IPS-18a (cell line): Measurements from ENCODE around the gene ACKR3.

Source experiments
- H3K27ac ChIP-seq: one replicate; pipeline ENCODE4 v1.5.1; 2013; ENCODE audit warnings: low read length
- H3K27me3 ChIP-seq: one replicate; pipeline ENCODE4 v1.6.1; 2013; ENCODE audit warnings: mild to moderate bottlenecking, low read length; ENCODE audit not compliant: control insufficient read depth, insufficient read depth
- H3K36me3 ChIP-seq: one replicate; pipeline ENCODE4 v1.6.1; 2013; ENCODE audit warnings: low read depth, low read length; ENCODE audit not compliant: control insufficient read depth
- H3K4me1 ChIP-seq: one replicate; pipeline ENCODE4 v1.6.1; 2013; ENCODE audit warnings: low read depth, low read length; ENCODE audit not compliant: control insufficient read depth
- H3K4me3 ChIP-seq: one replicate; pipeline ENCODE4 v1.5.1; 2013; ENCODE audit warnings: low read length
- H3K9ac ChIP-seq: one replicate; pipeline ENCODE4 v1.6.1; 2013; ENCODE audit warnings: mild to moderate bottlenecking, low read length, moderate library complexity
- H3K9me3 ChIP-seq: one replicate; pipeline ENCODE4 v1.6.1; 2013; ENCODE audit warnings: low read depth, low read length; ENCODE audit not compliant: control insufficient read depth

The ACKR3 gene

DNA sequence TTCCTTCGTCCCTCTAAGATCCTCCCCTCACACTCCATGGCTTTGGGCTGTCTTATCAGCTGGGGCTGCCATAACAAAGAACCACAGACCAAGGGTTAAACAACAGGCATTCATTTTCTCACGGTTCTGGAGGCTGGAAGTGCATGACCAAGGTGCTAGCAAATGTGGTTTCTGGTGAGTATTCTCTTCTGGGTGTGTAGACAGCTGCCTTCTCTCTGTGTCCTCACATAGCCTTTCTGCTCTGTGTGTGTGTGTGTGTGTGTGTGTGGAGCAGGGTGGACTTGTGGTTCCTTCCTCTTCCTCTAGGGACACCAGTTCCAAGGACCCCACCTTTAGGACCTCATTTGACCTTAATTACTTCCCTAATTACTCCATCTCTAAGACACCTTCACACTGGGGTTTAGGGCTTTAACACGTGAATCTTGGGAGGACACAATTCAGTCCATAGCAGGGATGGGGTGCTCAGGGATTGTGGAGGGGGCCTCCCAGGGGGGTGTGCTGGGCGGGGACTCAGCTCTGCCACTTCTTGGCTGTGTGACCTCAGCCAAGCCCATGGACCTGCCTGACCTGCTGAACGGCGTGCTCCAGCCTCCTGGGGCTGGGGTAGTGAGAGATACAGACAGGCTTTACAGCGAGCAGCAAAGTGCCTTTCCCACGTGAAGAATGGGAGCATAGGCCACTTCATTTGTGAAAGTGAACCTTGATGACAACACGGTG, 38.0 kb downstream of the ACKR3 start:
- no peaks in the 10 kb centered on the region for H3K9me3 ChIP-seq
- no peaks in the 10 kb centered on the region for H3K36me3 ChIP-seq
- H3K27me3 ChIP-seq, result no peaks in the 10 kb centered on the region
- no peak overlapping the region for H3K9ac ChIP-seq
- no peak overlapping the region for H3K27ac ChIP-seq
- no peak overlapping the region for H3K4me3 ChIP-seq
- H3K4me1 ChIP-seq, result no peaks in the 10 kb centered on the region

DNA sequence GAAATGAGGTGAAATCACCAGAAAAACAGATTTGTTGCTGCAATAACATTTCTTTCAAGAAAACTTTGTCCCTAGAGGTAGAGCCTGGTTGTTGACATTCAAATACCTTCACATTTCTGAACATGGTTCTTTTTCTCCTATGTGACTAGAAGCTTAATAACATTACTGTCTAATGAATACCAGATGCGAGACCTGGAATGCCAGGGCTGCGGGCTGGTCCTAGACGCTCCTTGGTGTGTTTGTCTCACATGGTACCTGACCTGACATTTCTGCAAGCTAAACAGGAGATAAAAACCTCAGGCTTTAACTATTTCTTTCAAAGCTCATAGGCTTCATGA, 38.5 kb downstream of the ACKR3 start:
- Histone ChIP-seq H3K27ac (no peak overlapping the region), H3K9me3 (no peaks in the 10 kb centered on the region), H3K4me1 (no peaks in the 10 kb centered on the region), H3K36me3 (no peaks in the 10 kb centered on the region), H3K9ac (no peak overlapping the region), H3K27me3 (no peaks in the 10 kb centered on the region), H3K4me3 (no peak overlapping the region)

DNA sequence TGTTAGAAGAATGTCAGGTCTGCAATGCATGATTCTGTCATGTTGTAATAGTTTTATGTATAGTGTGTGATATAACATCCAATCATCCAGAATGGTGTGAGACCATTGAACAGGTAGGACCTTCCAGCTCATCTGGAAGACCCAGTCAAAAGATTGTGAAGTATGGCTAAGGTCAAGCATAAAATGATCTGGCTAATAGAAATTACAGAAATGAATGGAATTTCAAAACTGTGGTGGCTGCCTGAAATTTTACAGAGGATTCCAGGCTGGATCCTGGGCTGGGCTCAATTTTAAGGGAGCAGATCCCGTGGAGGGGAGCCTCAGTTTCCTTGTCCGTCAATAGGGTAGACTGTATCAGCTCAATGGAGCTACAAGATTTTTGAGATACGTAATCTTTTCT, 39.1 kb downstream of the ACKR3 start:
- no peaks in the 10 kb centered on the region for H3K4me1 ChIP-seq
- H3K27ac ChIP-seq, result no peak overlapping the region
- no peaks in the 10 kb centered on the region for H3K36me3 ChIP-seq
- no peak overlapping the region for H3K9ac ChIP-seq
- no peaks in the 10 kb centered on the region for H3K27me3 ChIP-seq
- H3K9me3 ChIP-seq, result no peaks in the 10 kb centered on the region
- H3K4me3 ChIP-seq, result no peak overlapping the region

DNA sequence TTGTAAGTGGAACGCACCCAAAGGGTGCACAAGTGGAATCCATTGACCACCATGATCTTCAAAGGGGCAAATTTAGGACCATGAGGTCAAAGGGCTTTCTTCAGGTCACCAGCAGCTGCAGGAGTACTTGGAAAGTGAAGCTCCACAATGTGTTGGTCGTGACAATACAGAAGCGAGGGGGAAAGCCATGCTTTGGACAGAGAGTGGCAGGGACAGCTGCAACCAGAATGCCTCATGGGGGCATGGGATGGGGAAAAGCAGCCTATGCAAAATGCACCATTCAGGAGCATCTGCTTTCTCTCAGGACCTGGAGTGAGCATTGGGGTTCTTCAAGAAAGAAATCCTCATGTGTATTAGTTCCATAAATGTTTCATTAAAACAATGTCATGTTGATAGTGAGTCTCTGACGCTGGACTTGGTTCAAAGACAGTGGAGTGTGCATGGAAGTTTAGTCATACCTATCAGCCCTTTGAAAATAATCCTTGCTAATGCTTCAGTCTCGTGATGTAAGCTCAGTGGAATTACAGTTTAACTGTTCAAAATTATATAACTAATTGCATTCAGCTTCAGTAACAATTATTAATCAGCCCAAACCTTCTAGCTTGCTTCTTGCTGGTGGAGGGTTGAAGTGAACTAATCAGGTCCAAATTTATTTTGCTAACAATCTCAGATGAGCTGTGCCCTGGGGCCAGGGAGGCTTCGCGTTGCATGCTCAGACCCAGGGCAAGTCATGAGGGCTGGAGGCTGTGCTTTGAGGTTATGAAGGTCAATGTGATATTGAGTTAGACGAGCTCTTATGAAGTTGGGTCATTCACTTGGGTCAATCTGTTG, 41.6 kb downstream of the ACKR3 start:
- Histone ChIP-seq H3K36me3 (no peaks in the 10 kb centered on the region), H3K4me1 (no peaks in the 10 kb centered on the region), H3K9ac (no peak overlapping the region), H3K9me3 (no peaks in the 10 kb centered on the region), H3K4me3 (no peak overlapping the region), H3K27ac (no peak overlapping the region), H3K27me3 (no peaks in the 10 kb centered on the region)

DNA sequence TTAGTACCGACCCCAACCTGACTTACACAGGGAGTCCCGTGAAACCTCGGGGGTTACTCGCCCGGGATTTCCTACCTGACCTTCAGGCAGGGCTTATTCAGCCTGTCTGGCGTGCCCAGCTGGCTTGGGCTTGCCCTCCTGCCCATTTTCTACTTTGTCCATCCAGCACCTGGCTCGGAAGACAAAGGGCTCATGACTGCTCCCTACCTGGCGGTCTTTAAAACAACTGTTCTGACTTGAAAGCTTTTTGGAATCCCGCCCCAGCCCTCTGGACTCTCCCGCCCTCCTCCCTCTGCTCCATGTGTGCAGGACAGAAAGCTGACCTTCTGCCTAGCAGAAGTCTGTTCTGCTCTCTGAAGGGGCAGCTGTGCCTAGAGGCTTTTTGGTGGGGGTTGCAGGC, 43.1 kb downstream of the ACKR3 start:
- Histone ChIP-seq H3K9me3 (no peaks in the 10 kb centered on the region), H3K27ac (no peak overlapping the region), H3K4me3 (no peak overlapping the region), H3K9ac (no peak overlapping the region), H3K36me3 (no peaks in the 10 kb centered on the region), H3K4me1 (no peaks in the 10 kb centered on the region), H3K27me3 (no peaks in the 10 kb centered on the region)

DNA sequence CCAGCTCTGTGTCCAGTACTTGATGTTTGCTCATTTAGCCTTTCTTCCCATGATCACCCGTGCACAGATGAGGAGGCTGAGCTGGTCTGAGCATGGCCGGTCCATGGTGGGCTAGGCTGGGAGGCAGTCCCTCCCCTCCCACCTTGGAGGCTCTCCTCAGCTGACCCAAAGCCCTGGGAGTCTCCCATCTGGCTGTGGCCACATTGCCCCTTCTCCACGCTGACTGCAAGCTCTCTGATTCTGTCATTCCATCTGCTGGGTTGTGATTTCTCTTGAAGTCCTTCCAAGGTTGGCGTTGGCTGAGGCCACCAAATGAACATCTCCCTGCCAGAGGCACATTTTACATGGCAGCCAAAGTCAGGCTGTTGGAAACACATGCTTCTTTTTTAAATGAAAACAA, 44.0 kb downstream of the ACKR3 start:
- Histone ChIP-seq H3K27me3 (no peaks in the 10 kb centered on the region), H3K9me3 (no peaks in the 10 kb centered on the region), H3K36me3 (no peaks in the 10 kb centered on the region), H3K9ac (no peak overlapping the region), H3K4me3 (no peak overlapping the region), H3K27ac (no peak overlapping the region), H3K4me1 (no peaks in the 10 kb centered on the region)

DNA sequence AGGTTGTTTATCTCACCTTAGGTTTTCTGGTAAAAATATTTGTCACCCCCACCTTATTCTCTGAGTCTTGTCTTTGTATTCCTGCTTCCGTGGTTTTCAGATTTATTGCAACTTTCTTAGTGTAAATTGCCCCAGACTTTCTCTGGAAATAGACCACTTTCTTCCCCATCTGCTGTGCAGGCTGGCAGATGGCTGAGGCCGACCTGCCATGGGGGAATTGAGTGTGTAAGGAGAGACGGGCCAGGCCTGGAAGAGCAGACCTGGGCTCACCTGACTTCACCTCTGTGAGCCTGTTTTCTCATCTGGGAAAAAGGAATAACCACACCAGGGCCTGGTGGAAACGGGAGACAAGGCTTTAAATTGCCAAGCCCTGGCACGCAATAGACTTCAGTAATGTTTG, 44.9 kb downstream of the ACKR3 start:
- H3K27me3 ChIP-seq, result no peaks in the 10 kb centered on the region
- H3K36me3 ChIP-seq, result no peaks in the 10 kb centered on the region
- H3K9me3 ChIP-seq, result no peaks in the 10 kb centered on the region
- no peak overlapping the region for H3K9ac ChIP-seq
- H3K4me1 ChIP-seq, result no peaks in the 10 kb centered on the region
- no peak overlapping the region for H3K4me3 ChIP-seq
- H3K27ac ChIP-seq, result no peak overlapping the region

DNA sequence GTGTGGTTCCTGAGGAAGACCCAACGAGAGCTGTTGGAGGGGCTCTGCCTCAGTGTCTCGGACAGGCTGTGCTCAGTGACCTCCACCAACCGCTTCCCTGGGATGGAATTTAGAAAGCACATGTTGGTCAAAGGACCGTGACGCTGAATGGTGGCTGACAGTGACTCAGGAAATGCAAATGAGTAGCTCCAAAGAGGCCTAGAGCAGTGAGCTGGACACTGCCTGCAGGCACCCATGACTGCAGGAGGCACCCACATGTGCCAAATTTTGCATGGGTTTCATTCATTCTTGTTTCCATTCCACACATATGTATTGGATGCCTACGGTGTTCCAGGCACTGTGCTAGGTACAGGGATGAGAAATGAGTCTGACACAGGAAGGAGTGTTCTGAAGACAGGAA, 46.4 kb downstream of the ACKR3 start:
- no peak overlapping the region for H3K4me3 ChIP-seq

DNA sequence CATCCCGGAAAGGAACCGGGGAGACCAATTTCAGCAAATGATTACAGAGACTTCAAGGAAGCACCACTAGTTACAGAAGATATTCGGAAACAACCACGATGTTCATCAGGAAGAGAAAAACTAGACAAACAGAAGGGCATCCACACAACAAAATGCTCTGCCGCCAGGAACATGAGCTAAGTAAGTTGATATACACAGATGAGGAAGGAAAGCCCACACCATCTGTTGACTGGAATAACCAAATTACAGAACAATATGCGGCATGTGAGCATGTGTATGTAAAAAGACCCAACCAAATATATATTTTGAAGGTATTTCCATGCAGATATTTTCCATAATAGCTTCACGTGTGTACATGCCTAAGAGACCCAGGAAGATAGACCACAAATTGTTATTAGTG, 47.0 kb downstream of the ACKR3 start:
- H3K27me3 ChIP-seq, result no peaks in the 10 kb centered on the region
- no peak overlapping the region for H3K4me3 ChIP-seq
- H3K36me3 ChIP-seq, result no peaks in the 10 kb centered on the region
- no peak overlapping the region for H3K27ac ChIP-seq
- H3K4me1 ChIP-seq, result no peaks in the 10 kb centered on the region
- H3K9me3 ChIP-seq, result no peaks in the 10 kb centered on the region
- no peak overlapping the region for H3K9ac ChIP-seq

More for the DNA sequence above, 46.4 kb downstream of the ACKR3 start:
- H3K9ac ChIP-seq, result no peak overlapping the region
- no peaks in the 10 kb centered on the region for H3K9me3 ChIP-seq
- no peaks in the 10 kb centered on the region for H3K4me1 ChIP-seq
- no peaks in the 10 kb centered on the region for H3K27me3 ChIP-seq
- H3K27ac ChIP-seq, result no peak overlapping the region
- H3K36me3 ChIP-seq, result no peaks in the 10 kb centered on the region

DNA sequence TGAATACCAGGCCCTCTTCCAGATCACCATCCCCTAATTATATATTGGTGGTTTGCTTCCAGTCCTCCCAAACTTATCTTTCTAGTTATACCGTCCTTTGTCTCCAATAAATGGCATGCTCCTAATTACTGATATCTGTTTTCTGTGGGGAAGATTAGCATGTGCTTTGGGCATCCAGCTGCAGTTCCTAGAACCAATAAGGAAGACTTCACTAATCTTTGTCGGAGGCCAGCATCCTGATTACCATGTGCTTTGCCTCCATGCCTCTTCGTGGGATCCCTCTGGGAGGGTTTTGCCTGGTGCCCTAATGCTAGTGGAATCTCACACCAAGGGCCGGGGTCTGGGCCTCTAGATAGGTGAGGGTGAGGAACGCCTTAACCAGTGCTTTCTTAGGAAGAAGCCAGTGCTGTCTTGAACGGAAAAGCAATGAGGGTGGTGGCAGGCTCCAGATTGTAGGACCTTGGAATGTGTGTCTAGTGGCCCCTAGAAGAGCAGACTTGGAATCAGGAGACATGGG, 47.7 kb downstream of the ACKR3 start:
- no peak overlapping the region for H3K9ac ChIP-seq
- no peaks in the 10 kb centered on the region for H3K27me3 ChIP-seq
- H3K4me3 ChIP-seq, result no peak overlapping the region
- no peak overlapping the region for H3K27ac ChIP-seq
- no peaks in the 10 kb centered on the region for H3K9me3 ChIP-seq
- H3K4me1 ChIP-seq, result no peaks in the 10 kb centered on the region
- no peaks in the 10 kb centered on the region for H3K36me3 ChIP-seq

DNA sequence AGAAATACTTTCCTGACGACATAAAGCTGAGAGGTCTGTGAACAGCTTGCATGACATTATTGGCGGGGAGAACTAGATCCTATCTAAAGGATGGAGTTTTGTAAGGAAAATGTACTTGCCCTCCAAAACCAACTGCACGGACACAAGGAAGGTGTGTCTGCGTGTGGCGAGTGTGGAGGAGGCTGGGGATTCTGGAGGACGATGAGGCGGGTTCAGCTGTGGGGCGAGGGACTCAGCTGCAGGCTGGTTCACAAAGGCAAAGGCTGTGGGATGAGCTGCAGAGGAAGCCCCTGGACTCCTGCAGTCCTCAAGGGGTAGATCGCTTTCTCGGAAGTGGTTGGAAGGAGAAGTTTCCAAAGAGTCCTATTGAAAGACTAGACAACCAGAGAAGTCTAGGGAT, 48.2 kb downstream of the ACKR3 start:
- Histone ChIP-seq H3K36me3 (no peaks in the 10 kb centered on the region), H3K27me3 (no peaks in the 10 kb centered on the region), H3K4me3 (no peak overlapping the region), H3K9me3 (no peaks in the 10 kb centered on the region), H3K27ac (no peak overlapping the region), H3K9ac (no peak overlapping the region), H3K4me1 (no peaks in the 10 kb centered on the region)

DNA sequence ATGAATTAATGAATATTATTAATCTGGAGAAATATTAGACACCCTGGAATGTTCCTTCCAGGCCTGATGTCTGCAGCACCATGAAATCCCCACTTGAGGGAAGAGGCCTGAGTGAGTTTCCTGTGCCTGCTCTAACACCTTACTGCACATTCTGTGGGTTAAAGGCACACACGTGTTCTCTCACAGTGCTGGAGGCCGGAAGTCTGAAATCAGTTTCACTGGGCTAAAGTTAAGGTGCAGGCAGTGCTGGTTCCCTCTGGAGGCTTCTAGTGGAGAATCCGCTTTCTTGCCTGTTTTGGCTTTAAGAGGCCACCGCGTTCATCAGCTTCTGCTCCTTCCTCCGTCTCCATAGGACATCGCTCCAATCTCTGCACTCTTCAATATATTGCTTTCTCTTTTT, 48.7 kb downstream of the ACKR3 start:
- Histone ChIP-seq H3K36me3 (no peaks in the 10 kb centered on the region), H3K27ac (no peak overlapping the region), H3K9ac (no peak overlapping the region), H3K9me3 (no peaks in the 10 kb centered on the region), H3K27me3 (no peaks in the 10 kb centered on the region), H3K4me3 (no peak overlapping the region), H3K4me1 (no peaks in the 10 kb centered on the region)
